ENCODE measurements around the gene GABBR2.

Gene GABBR2

DNA sequence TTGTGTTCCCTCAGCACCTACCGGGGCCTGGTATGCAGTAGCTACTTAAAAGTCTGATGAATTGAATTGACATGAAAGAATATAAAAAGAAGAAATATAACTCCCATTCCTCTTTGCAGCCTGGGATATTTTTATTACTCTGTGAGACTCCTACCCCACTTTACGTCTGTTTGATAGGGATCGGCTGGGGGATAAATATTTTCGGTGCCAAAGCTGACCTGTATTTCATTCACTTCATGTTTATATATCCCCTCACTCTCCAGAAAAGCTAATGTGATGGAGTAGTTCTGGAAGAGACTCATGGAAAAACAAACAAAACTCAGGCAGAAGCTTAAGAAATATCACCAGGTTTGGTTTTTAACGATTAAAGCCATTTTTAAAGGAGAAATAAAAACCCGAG lies 345.1 kb downstream of the GABBR2 start:
- no peak for DNase-seq

DNA sequence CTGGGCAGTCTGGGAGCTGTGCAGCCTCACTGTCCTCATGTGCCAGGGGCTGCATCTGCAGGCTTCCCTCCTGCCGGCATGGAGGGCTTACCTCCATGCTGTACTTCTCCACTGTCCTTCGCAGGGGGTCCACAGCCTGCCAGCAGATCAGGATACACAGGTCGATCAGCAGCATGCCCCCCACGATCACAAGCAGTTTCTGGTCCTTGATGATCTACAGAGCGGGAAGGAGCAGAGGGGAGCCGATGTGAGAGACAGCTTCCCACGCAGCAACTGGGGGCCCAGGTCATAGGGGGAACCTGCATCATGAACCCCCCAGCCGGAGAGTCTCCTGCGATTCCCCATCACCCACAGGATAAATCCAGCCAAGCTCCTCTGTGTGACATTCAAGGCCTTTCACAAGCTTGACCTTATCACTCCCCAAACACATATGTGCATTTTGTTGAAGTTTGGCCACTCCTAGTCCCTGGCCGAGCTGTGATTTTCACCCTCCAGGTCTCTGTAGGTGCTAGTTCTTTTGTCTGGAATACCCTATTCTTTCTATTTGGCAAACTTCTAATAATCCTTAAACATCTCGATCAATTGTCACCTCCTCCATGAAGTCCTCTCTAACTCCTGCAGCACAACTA lies 346.0 kb downstream of the GABBR2 start:
- no peak for DNase-seq

DNA sequence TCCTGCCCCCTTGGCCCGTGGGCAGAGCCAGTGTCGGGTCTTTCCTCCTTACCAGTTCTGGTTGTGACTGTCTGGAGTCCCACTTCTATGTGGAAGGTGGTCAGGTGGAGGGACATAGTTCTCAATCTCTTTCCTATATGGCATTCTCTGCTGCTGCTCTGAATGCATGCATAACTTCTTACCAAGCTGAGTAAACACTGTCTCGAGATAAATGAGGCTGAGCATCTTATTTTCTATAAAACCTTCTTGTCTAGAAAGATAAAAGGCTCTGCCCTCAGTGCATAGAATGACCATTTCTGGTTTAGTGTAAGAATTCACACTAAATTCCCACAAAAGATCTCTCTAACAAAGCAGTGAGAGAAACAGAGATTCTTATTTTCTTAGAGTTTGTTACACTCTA lies 347.1 kb downstream of the GABBR2 start:
- DNase-seq: no peak

DNA sequence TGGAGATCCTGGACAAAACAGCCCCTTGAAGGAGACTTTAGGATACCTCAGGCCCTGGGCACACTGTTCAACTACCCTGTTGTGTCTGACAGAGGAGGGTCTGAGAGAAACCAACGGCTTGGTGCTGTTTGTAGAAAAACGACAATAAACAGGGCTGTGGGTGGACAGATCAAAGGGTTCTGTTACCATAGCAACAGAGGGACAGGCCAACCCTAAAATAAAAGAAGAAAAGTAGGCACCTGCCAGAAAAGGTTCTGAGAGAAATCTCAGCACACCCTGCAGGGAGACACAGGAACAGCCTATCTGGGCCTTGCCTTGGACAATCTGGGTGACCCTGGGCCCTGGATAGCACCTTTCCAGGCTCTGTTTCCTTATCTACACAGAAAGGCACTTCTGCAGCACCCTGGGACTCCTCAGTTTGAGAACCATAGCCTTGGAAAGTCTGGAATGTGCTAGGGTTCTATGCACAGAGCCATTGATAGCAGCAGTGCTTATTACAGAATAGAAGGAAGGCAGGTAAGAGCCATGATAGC lies 348.5 kb downstream of the GABBR2 start:
- no peak for DNase-seq

DNA sequence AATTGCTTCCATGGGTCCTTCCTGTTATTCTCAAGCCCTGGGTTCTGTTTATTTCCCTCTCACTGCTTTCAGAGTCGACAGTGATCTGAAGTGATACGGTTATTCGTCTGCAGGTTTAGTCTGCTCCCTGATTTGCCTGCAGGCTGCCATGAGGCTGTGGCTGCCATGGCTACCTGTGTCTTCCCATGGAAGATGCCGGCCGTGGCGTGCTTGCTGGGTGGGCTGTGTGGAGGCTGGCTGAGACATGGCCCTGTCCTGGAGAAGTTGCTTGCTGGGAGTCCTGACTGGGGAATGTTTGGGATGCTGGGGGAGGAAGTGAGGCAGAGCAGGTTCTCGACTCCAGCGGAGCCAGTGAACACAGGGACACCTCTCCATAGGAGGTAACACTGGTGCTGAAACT lies 349.2 kb downstream of the GABBR2 start:
- no peak for DNase-seq

DNA sequence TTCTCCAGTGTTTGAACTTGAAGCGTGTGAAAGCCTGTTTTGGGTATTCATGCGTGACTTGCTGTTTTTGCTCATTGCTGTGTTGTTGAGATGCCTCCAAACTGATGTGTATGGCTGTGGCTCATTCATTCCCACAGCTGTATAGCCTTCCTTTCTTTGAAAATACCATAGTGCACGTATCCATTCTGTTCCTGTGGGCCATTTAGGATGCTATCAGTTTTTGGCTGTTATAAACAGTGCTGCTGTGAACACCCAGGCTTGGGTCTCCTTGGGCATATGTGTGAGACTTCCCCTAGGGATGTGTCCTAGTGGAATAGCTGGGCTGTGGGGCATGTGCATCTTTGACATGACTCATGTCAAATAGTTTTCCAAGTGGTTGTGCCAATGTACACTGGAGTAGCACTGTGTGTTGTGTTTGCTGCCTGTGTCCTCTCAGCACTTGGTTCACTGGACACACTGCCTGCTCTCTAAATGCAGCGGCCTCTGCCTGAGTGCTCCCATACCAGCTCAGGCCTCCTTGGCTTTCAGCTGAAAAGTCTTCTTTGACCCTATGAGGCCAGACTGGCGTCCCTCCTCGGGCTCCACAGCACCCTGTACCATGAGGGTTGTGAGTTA lies 350.7 kb downstream of the GABBR2 start:
- DNase-seq: no peak

DNA sequence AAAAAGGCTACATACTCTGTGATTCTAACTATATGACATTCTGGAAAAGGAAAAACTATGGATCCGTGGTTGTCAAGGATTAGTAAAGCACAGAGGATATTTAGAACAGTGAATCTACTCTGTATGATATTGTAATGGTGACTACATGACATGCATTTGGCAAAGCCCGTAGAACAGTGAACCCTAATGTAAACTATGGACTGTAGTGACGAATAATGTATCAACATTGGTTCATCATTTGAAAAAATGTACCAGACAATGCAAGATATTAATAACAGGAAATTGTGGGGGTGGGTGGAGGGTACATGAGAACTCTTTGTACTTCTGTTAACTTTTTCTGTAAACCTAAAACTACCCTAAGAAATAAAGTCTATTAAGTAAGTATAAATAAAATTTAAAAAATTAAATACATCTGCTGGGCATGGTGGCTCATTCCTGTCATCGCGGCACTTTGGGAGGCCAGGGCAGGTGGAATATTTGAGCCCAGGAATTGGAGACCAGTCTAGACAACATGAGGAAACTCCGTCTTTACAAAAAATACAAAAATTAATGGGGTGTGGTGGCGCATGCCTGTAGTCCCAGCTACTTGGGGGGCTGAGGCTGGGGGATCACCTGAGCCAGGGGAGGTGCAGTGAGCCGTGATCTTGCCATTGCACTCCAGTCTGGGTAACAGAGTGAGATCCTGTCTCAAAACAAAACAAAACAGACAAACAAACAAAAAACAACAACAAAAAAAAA lies 351.6 kb downstream of the GABBR2 start:
- DNase-seq: no peak

DNA sequence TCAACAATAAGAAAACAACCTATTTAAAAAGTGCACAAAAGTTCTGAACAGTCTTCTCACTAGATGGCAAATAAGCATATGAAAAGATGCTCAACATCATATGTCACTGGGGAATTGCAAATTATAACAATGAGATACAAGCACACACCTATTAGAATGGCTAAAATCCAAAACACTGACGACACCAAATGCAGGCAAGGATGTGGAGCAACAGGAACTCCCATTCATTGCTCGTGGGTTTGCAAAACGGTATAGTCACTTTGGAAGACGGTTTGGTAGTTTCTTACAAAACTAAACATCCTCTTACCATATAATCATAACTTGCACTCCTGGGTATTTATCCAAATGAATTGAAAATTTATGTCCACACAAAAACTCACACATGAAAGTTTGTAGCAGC lies 352.4 kb downstream of the GABBR2 start:
- no peak for DNase-seq

DNA sequence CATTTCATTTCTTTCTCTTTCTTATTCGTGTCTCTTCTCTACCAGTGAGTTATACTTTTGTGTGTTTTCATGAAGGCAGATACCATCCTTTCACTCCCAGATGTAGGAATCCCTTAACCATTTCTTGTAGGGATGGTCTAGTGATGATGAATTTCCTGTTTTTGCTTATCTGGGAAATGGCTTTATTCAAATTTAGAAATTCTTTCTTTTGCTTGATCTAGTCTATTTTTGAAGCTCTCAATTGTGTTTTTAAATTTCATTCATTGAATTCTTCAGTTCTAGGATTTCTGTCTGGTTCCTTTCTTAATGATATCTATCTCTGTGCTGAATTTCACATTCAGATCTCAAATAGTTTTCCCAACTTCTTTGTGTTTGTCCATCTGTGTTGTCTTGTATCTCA lies 357.4 kb downstream of the GABBR2 start:
- no peak for DNase-seq

DNA sequence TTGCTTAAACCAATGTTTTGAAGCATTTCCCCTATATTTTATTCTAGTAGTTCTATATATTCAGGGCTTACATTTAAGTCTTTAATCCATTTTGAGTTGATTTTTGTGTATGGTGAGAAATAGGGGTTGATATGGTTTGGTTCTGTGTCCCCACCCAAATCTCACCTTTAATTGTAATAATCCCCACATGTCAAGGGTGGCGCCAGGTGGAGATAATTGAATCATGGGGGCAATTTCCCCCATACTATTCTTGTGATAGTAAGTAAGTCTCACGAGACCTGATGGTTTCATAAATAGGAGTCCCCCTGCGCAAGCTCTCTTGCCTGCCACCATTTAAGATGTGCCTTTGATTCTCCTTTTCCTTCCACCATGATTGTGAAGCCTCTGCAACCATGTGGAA lies 361.1 kb downstream of the GABBR2 start:
- no peak for DNase-seq

DNA sequence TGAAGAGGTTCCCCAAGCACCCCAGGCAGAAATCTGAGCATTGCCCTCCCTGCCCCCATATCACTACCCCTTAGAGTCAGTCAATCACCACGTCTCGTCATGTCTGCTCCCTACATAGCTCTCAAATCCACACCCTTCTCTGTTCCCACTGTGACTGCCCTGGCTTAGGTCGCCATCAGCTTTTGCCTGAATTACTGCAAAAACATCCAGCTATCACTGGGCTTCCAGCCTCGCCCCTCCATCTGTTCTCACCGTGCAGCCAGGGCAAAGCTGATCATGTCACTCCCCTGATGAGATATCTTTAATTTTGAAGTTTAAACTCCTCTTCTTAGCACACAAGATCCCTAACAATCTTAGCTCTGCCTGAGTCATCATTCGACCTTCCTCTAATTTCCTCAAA lies 363.7 kb downstream of the GABBR2 start:
- no peak for DNase-seq

DNA sequence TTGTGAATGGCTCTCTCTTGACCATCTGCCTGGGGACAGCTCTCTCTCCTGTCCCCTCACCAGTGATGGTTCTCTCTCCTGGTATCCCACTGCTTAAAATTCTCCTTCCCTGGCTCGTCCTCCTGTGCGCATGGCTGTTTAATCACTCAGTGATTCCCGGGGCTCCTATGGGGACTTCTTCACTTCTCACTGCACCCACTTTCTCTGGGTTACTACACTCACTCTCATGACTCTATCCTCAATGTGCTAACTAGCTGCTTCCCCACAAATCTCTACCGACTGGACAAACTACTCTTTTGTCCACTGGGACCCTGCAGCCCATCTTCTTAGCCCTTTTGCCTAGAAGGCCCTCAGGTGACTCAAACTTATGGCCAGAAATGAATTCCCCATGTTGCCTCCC lies 364.2 kb downstream of the GABBR2 start:
- DNase-seq: no peak

DNA sequence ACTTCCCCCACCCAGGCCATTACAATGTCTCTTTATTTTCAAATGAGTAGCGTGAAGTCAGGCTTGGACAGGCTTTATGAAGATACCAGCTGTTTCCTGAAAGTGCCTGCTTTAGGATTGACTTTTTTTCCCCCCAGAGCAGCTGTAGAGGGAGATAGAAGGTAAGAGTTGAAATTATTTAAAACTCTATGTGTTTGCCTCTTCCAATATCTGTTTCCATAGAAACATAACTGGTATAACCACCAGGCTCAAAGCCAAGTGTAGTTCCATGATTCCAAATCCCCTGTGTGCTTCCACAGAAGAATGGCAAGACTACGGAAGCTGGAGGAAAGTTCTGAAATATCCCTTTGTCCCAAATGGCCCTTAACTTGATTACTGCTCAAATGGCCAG lies 365.9 kb downstream of the GABBR2 start:
- no peak for DNase-seq

DNA sequence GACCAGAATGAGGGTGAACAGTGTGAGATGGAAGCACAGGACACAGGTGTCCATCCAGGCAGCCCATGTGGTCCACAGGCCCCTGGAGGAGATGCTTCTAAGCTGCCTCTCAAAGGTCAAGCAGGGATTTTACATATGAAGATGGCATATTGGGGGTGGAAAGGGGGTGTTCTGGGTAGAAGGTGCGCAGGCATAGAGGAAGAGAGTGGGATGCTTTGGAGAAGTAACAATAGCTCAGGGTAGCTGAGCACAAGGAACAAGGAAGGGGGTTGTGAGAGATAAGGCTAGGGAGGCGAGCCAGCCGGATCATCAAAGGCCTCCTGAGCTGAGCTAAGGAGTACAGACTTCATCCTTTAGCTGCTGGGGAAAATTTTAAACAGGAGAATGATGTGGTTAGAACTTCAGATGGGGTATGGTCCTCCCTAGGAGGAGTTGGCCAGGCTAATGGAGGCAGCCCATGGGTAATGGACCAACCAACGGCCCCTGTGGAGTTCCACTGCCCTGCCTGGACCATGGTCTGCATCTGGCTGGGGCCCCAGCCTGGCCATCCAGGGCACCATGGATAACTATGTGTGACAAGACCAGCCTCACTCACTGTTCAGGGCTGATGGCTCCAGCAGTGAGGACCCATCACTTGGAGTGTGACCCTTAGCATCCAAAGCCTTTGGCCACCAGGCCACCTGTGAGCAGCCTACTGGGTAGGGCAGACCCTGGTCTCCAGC lies 366.5 kb downstream of the GABBR2 start:
- no peak for DNase-seq

DNA sequence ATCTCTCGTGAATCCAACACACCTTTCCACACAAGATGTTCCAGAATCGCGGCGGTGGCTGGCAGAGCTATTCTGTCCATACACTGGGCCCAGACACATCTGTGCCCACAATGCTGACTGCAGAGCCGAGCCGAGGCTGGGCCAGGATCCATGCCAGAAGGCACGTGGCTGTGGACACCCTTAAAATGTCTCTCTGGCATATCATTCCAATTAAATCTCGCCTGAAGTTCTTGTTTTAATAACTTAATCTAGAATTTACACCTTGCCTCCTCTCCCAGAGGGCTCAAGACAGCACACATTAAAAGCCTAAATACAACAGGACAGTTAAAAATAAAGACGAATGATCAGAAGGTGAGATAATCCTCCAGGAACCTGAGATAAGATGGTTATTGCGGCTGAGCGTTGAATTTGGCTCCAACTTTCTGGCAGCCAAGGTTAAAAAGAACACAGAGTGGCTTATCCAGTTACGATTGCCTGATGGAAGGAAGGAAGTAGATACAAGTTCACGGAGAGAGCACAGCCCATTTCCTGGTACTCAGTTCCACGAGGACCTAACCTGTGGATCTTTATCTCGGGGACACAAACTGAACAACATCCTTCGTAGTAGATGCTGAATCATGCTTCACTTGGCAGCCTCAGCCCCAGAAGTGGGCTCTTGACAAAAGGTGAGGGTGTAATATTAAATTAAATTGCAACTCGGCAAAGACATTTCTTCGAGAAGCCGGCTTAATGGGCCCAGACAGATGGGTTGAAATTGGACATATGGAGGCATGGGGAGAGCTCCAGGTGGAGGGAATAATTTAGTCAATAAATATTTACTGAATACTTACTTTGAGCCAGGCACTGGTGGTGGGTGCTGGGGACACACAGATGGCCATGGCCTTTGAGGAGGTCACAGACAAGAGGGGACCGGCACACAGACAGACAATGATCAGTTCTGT lies 367.3 kb downstream of the GABBR2 start:
- DNase-seq: no peak

DNA sequence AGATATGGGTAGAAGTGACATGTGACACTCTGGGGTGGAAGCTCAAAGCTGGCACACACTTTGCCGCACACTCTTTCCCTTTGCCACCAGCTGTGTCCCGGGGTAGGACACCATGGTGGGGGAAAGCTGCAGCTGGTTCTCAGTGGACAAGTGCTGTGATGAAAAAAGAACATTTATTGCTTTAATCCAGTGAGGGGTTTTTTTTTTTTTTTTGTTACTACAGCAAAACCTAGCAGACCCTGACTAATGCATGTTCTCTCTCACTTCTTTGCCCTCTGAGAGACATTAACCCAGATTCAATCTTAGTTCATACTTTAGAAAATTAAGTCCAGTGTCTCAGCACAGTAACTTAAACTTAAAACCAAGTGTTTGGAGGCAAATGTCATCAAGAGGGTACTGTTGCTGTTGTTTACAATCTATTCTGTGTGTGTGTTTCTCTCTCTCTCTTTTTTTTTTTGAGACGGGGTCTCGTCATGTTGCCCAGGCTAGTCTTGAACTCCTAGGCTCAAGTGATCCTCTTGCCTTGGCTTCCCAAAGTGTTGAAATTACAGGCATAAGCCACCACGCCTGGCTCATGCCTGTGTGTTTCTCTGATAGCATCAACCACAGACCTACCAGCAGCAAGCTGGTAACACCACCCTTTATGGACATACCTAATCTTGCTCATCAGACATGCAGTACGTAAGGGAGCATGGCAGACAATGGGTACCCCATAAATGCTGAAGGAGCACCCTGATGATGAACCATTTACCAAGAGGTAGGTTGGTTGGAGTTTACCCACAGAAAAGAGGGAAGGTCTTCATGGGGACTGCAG lies 368.5 kb downstream of the GABBR2 start:
- no peak for DNase-seq

DNA sequence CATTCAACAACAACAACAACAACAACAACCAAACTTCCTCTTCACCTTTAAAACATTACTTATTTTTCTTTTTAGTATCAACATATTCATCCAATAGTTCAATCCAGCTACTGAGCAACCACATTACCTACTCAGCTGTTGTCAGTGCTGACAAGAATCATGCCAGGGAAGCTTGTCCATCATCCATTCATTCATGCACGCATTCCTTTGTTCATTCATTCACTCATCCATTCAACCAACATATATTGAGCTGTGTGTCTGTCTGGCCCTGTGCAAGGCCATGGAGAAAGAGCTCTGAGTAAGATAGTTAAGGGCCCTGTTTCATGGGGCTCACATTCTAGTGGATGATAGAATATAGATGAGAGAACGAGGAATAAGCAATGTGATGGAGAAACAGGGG lies 373.1 kb downstream of the GABBR2 start:
- DNase-seq: no peak

DNA sequence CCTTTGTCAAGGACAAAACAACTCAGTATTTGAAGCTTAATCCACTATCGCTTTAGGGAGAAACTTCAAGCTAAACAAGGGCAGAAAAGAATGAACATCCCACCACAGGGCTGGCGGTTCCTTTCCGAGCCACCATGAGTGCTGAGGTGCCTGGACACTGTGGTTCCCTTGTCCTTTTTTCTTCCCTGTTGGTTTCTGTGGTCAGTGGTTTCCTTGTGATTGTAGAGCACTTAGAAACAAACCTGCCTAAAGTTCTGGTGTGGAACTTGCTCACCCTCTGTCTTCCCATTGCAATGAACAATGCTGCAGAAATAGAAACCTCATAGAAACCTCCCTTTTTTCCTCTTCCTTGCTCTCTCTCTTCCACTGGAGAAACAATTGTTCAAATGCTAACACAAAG lies 373.9 kb downstream of the GABBR2 start:
- DNase-seq: no peak

DNA sequence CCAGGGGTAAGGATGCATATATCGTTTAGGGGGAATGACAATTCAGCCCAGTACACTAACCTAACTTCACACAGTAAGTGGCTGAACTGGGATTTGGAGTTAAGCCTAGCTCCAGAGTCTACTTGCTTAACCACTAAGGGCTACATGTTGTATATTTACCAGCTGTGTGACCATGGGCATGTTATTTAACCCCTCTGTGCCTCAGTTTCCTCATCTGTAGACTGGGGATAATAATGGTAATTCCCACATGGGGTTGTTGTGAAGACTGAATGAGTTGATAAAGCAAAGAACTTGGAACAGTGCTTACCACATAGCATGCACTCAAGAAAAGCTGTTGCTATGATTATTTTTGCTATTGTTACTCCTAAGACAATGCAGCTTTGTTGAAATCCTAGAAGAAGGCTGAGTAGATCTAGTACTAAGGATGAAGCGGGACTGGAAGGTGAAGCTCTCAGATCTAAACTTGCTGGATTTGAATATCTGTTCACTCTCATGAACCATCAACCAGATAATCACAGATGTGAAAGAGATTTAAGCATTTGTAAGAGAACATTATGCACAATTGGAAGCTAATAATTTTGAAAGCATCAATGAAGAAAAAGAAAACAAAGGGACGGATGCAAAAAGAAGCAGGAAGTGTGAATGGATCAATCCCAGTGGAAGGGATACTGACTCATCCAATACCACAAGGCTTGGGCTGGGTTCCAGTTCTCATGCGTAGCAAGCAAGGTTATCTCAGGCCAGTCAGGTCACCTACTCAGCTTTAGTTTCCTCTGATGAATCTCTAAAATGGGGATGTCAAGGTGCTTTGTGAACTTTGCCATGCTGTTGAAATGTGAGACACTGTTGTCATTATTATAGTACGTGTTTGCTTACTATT lies 374.8 kb downstream of the GABBR2 start:
- DNase-seq: no peak

DNA sequence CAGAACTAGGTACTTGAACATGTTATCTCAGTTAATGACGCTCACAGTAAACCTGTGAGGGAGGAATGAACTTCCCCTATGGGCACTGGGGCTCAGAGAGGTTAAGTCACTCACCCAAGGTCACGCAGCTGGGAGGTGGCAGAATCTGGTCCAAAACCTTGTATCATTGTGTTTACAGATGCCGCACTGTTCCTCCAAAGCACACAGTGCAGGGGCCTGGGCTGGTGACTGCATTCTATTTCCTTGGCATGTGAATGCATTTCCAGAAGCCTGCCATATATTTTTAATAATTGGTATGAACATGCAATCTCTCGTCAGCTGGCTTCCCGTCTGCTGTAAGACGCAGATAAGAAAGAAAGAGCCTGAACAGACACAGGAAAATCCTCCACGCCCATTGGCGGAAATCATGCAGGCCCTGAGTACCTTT lies 376.3 kb downstream of the GABBR2 start:
- no peak for DNase-seq

All from DMS153 (cell line).